Natural killer cell (primary cell): ENCODE data around the gene CMC1. TPM values are rescaled to one million over a fixed set of nuclear protein-coding genes. Genes with fewer than 3 reads are reported as not detected.
A peak's percentile ranks its signal among the peaks of the same experiment; 100 is the strongest.

Source experiments
- ATAC-seq, 3 donors: fragments of 150-1000 bp in 2 of 3; fragments of 200-7000 bp in 1 of 3; cut with Tn5 transposase; 1 replicate in 1 of 3; 2 replicates in 2 of 3; pipeline ENCODE4 v1.10.0; 2021; ENCODE audit warnings: mild to moderate bottlenecking in 2 of 3, moderate library complexity in 2 of 3
- DNase-seq, 2 donors: peaks; one replicate each; pipeline versions ENCODE4 v3.0.0 to v3.0.0-alpha.2; 2013 to 2021; ENCODE audit warnings: mixed read lengths in 1 of 2
- H3K27ac ChIP-seq: one replicate; pipeline ENCODE4 v1.5.1; 2013; ENCODE audit warnings: mild to moderate bottlenecking, low read length
- H3K27me3 ChIP-seq: one replicate; pipeline ENCODE4 v1.6.1; 2013; ENCODE audit warnings: low read length; ENCODE audit not compliant: control insufficient read depth, insufficient read depth
- H3K36me3 ChIP-seq: one replicate; pipeline ENCODE4 v1.6.1; 2013; ENCODE audit warnings: low read length; ENCODE audit not compliant: control insufficient read depth, insufficient read depth
- H3K4me1 ChIP-seq: one replicate; pipeline ENCODE4 v1.6.1; 2013; ENCODE audit warnings: low read length; ENCODE audit not compliant: control insufficient read depth, insufficient read depth
- H3K4me3 ChIP-seq: one replicate; pipeline ENCODE4 v1.5.1; 2013; ENCODE audit warnings: low read length
- H3K9me3 ChIP-seq: one replicate; pipeline ENCODE4 v1.6.1; 2013; ENCODE audit warnings: low read length; ENCODE audit not compliant: control insufficient read depth, insufficient read depth
- H3K27ac Mint-ChIP-seq, 2 donors: one replicate each; pipeline ENCODE4 v1.8.0; 2022; ENCODE audit warnings: mild to moderate bottlenecking in 2 of 2, mixed read lengths in 2 of 2, moderate library complexity in 1 of 2
- H3K27me3 Mint-ChIP-seq, 2 donors: one replicate each; pipeline ENCODE4 v1.8.0; 2022; ENCODE audit warnings: low read depth in 2 of 2, mixed read lengths in 2 of 2
- H3K36me3 Mint-ChIP-seq: one replicate; pipeline ENCODE4 v1.8.0; 2022; ENCODE audit warnings: mixed read lengths
- H3K4me1 Mint-ChIP-seq, 2 donors: one replicate each; pipeline ENCODE4 v1.8.0; 2022; ENCODE audit warnings: mixed read lengths in 2 of 2
- H3K4me3 Mint-ChIP-seq: one replicate; pipeline ENCODE4 v1.8.0; 2022; ENCODE audit warnings: mild to moderate bottlenecking, moderate library complexity, mixed read lengths
- H3K9me3 Mint-ChIP-seq, 2 donors: one replicate each; pipeline ENCODE4 v1.8.0; 2022; ENCODE audit warnings: mixed read lengths in 2 of 2
- WGBS: methylation state at CpG from one replicate; pipeline ENCODE4 v1.1.7; 2013; ENCODE audit warnings: missing lambda C conversion rate; ENCODE audit not compliant: insufficient coverage; 5-methylcytosine and 5-hydroxymethylcytosine counted together
- intact Hi-C: fragments of 100-400 bp; cut with micrococcal nuclease; formaldehyde crosslinking; loops from one replicate; pipeline ENCODE4 v1.14.2; 2022
- total RNA-seq, 4 donors: library from RNA; stranded (reverse); fragments of 120-200 nt in 1 of 4; gene quantifications; one replicate each; pipeline versions ENCODE4 v1.2.3 to v1.2.4, GENCODE V29; 2013 to 2022
- TF ChIP-seq, protein P1 (sequence below): fragments of 200-600 bp; IDR thresholded peaks from one replicate; pipeline ENCODE4 v1.8.0; 2022; ENCODE audit warnings: antibody characterized with exemption

CMC1 gene
- total RNA-seq, 3 donors from 2014 or later (not counting 1 experiment from before 2014, with no cell fraction given), result 122 to 157 (median 136) TPM

GRCh38 chr3:28279770-28280169 is 38.4 kb downstream of the CMC1 start:
- H3K4me3 ChIP-seq, result no peak overlapping the region
- Mint-ChIP-seq H3K27ac (no peak overlapping the region), H3K36me3 (peaks cover 3% of the 10 kb centered on the region), H3K27me3 (no peaks in the 10 kb centered on the region), H3K9me3 (peaks cover 0 to under 1% of the 10 kb centered on the region in 2 donors), H3K4me3 (no peak overlapping the region), H3K4me1 (peaks cover 7 to 19% of the 10 kb centered on the region in 2 donors)
- no peak overlapping the region for H3K27ac ChIP-seq
- H3K9me3 ChIP-seq, result no peaks in the 10 kb centered on the region
- intact Hi-C loops, result no loop called here
- peaks cover 10% of the 10 kb centered on the region for H3K36me3 ChIP-seq
- 100% methylated on average over 3 of the region's 4 CpGs for WGBS
- H3K4me1 ChIP-seq, result peaks cover 3% of the 10 kb centered on the region
- TF ChIP-seq, protein P1, sequence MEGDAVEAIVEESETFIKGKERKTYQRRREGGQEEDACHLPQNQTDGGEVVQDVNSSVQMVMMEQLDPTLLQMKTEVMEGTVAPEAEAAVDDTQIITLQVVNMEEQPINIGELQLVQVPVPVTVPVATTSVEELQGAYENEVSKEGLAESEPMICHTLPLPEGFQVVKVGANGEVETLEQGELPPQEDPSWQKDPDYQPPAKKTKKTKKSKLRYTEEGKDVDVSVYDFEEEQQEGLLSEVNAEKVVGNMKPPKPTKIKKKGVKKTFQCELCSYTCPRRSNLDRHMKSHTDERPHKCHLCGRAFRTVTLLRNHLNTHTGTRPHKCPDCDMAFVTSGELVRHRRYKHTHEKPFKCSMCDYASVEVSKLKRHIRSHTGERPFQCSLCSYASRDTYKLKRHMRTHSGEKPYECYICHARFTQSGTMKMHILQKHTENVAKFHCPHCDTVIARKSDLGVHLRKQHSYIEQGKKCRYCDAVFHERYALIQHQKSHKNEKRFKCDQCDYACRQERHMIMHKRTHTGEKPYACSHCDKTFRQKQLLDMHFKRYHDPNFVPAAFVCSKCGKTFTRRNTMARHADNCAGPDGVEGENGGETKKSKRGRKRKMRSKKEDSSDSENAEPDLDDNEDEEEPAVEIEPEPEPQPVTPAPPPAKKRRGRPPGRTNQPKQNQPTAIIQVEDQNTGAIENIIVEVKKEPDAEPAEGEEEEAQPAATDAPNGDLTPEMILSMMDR, result no peak
- no peaks in the 10 kb centered on the region for H3K27me3 ChIP-seq
- no peak for ATAC-seq
- DNase-seq, result no peak

- Histone ChIP-seq H3K27me3 (no peaks in the 10 kb centered on the region), H3K27ac (no peak overlapping the region), H3K36me3 (peaks cover 3% of the 10 kb centered on the region), H3K4me3 (no peak overlapping the region), H3K9me3 (no peaks in the 10 kb centered on the region), H3K4me1 (peaks cover 3% of the 10 kb centered on the region)
- Mint-ChIP-seq H3K9me3 (no peaks in the 10 kb centered on the region), H3K4me1 (peaks cover 15 to 23% of the 10 kb centered on the region in 2 donors), H3K27ac (no peak overlapping the region), H3K36me3 (no peaks in the 10 kb centered on the region), H3K27me3 (no peaks in the 10 kb centered on the region), H3K4me3 (no peak overlapping the region)
- WGBS, result 100% methylated on average over 2 of the region's 3 CpGs
- intact Hi-C loops, result no loop called here
- ATAC-seq, result no peak
- no peak for DNase-seq
- TF ChIP-seq, protein P1, result no peak
These were observed 39.4 kb downstream of the CMC1 start for GRCh38 chr3:28280781-28281180.

- ATAC-seq (peak; percentile 85 to 91 (median 86)), DNase-seq (peak in 1 of 2 donors; percentile 65)
- Mint-ChIP-seq H3K27me3 (no peaks in the 10 kb centered on the region), H3K9me3 (no peaks in the 10 kb centered on the region), H3K4me1 (peaks cover 32 to 36% of the 10 kb centered on the region in 2 donors), H3K4me3 (peak overlapping the region; percentile 76), H3K27ac (peak overlapping the region; percentile 75 to 87), H3K36me3 (no peaks in the 10 kb centered on the region)
- peak overlapping the region; percentile 2 for H3K4me3 ChIP-seq
- no peaks in the 10 kb centered on the region for H3K9me3 ChIP-seq
- TF ChIP-seq, protein P1, result peak; percentile 79
- peak overlapping the region; percentile 42 for H3K27ac ChIP-seq
- intact Hi-C loops, result loop anchor here (2.0 kb wide), 1 partner anchor 574 kb away; no protein-coding TSS in a partner anchor
- H3K27me3 ChIP-seq, result no peaks in the 10 kb centered on the region
- no peaks in the 10 kb centered on the region for H3K4me1 ChIP-seq
- no peaks in the 10 kb centered on the region for H3K36me3 ChIP-seq
These were observed 45.2 kb downstream of the CMC1 start for GRCh38 chr3:28286595-28286994.

DNA sequence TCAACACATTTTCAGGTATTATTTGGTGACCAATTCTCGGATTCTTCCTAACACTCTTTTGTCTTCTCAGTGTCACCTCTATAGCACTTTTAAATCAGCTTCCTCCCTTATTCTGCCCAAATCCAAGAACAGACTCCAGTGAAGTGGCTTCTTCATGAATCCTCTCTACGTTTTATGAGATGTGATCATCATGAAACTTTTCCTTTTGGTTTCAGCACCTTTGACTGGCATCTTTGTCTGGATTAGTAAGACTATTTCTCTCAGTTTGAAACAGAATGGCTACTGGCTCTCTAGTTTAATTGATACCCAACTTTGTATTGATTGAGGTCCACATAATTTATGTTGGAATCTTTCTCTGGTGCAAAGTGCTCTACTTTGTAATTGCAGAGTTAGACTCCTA is 45.6 kb downstream of the CMC1 start:
- Mint-ChIP-seq H3K9me3 (no peaks in the 10 kb centered on the region), H3K4me1 (peaks cover 36 to 40% of the 10 kb centered on the region in 2 donors), H3K4me3 (peak overlapping the region; percentile 76), H3K27ac (peak overlapping the region; percentile 75 to 87), H3K36me3 (no peaks in the 10 kb centered on the region), H3K27me3 (no peaks in the 10 kb centered on the region)
- ATAC-seq (peak; percentile 37 to 41 (median 40)), DNase-seq (peak in 1 of 2 donors; percentile 24)
- H3K4me1 ChIP-seq, result no peaks in the 10 kb centered on the region
- no peaks in the 10 kb centered on the region for H3K9me3 ChIP-seq
- H3K27ac ChIP-seq, result peak overlapping the region; percentile 42
- no peaks in the 10 kb centered on the region for H3K27me3 ChIP-seq
- WGBS, result 52% methylated on average over 2 of the region's 2 CpGs
- no peaks in the 10 kb centered on the region for H3K36me3 ChIP-seq
- TF ChIP-seq, protein P1, result no peak
- peak overlapping the region; percentile 2 for H3K4me3 ChIP-seq
- intact Hi-C loops, result loop anchor here (2.0 kb wide), 1 partner anchor 574 kb away; no protein-coding TSS in a partner anchor
